ENCODE data around the gene PTPRN2. TPM values are rescaled to one million over a fixed set of nuclear protein-coding genes. Genes with fewer than 3 reads are reported as not detected.

Gene PTPRN2
- total and polyA plus RNA-seq, 2 donors from 2014 or later = 4.8 to 6.2 TPM

DNA sequence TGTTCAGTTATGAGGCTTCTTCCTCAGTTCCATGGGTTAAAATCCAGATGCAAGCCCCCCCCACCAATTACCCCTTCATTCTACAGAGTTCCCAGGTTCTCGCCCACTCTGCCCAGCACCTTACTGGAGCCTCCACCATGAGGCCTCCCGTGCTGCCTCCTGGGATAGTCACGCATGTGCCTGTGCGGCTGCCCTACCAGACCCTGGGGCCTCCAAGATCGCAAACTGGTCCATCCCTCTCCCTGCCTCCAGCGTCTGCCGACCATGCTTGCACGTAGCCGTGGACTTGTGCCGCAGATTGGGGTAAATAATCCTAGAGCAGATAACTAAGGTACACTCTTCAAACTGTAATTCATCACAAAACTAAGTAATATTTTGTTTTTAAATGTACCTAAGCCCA is 611.2 kb downstream of the PTPRN2 start:
- Histone ChIP-seq H3K4me3 (ENCODE audit: low read length in 3 of 3) (no peak overlapping the region), H3K36me3 (ENCODE audit: control insufficient read depth in 2 of 3, insufficient read depth in 3 of 3, low read length in 3 of 3) (no peaks in the 10 kb centered on the region), H3K4me1 (ENCODE audit: control insufficient read depth in 2 of 3, insufficient read depth in 2 of 3, low read depth in 1 of 3, low read length in 3 of 3) (no peaks in the 10 kb centered on the region), H3K9ac (ENCODE audit: low read length in 3 of 3) (no peak overlapping the region), H3K27me3 (ENCODE audit: control insufficient read depth, insufficient read depth, low read length) (no peaks in the 10 kb centered on the region), H3K27ac (ENCODE audit: low read depth in 2 of 2, low read length in 2 of 2) (no peak overlapping the region), H3K9me3 (ENCODE audit: control insufficient read depth in 2 of 3, insufficient read depth in 1 of 3, low read length in 3 of 3) (peaks cover 0 to 11% (median 0%) of the 10 kb centered on the region in 3 donors)
- FAIRE-seq (no peak), DNase-seq (peak in 2 of 5 donors; percentile 14 to 46)
- intact Hi-C loops (cut with DNase I) = no loop called here
- TF ChIP-seq, protein P1, sequence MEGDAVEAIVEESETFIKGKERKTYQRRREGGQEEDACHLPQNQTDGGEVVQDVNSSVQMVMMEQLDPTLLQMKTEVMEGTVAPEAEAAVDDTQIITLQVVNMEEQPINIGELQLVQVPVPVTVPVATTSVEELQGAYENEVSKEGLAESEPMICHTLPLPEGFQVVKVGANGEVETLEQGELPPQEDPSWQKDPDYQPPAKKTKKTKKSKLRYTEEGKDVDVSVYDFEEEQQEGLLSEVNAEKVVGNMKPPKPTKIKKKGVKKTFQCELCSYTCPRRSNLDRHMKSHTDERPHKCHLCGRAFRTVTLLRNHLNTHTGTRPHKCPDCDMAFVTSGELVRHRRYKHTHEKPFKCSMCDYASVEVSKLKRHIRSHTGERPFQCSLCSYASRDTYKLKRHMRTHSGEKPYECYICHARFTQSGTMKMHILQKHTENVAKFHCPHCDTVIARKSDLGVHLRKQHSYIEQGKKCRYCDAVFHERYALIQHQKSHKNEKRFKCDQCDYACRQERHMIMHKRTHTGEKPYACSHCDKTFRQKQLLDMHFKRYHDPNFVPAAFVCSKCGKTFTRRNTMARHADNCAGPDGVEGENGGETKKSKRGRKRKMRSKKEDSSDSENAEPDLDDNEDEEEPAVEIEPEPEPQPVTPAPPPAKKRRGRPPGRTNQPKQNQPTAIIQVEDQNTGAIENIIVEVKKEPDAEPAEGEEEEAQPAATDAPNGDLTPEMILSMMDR (IDR thresholded peaks at IDR 0.05; ENCODE audit: borderline replicate concordance, extremely low read depth, insufficient read depth) = no peak

DNA sequence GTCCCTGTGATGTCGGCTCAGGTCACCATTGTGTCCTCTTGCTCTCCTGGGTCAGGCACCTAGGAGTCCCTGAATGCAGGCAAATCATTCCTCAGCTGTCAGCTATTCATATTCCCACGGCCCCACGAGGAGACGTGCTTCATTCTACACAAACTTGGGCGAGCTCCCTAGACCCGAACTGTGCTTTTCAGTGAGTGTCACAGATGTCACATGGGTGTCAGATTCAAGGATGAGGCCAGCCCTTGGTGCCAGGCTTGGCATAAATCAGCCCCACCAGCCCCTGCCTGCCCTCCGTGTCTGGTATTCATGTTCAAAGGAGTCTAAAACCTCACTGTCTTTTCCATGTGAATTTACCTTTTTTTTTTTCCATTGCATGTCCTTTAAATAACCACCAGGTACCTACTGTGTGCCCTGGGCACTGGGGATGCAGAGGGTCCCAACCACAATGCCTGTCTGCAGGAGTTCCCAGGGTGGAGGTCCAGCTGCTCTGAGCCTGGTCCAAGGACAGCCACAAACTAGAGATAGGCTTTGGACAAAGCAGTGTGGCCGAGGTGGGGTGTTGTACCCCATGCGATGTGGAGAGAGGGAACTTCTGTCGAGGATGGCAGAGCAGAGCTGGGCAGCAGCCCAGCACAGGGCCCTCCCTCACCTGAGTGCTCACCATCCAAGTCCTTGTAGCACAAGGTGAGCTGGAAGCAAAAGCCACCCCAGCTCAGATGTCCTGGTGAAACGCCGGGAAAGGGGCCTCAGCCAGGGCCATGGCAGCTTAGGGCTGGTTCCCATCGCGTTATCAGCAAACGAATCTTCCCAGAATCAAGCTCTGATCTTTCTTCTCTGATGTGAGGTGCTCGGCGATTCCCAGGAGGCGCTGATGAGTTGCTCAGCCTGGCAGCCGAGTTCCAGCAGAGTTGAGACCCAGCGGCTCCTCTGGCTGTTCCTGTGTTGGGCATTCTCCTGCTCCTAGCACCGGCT is 611.9 kb downstream of the PTPRN2 start:
- Histone ChIP-seq H3K27ac (ENCODE audit: low read depth in 2 of 2, low read length in 2 of 2) (no peak overlapping the region), H3K27me3 (ENCODE audit: control insufficient read depth, insufficient read depth, low read length) (no peaks in the 10 kb centered on the region), H3K9ac (ENCODE audit: low read length in 3 of 3) (no peak overlapping the region), H3K36me3 (ENCODE audit: control insufficient read depth in 2 of 3, insufficient read depth in 3 of 3, low read length in 3 of 3) (no peaks in the 10 kb centered on the region), H3K9me3 (ENCODE audit: control insufficient read depth in 2 of 3, insufficient read depth in 1 of 3, low read length in 3 of 3) (peaks cover 0 to 11% (median 0%) of the 10 kb centered on the region in 3 donors), H3K4me3 (ENCODE audit: low read length in 3 of 3) (no peak overlapping the region), H3K4me1 (ENCODE audit: control insufficient read depth in 2 of 3, insufficient read depth in 2 of 3, low read depth in 1 of 3, low read length in 3 of 3) (no peaks in the 10 kb centered on the region)
- TF ChIP-seq, protein P1 (IDR thresholded peaks at IDR 0.05; ENCODE audit: borderline replicate concordance, extremely low read depth, insufficient read depth) = no peak
- no peak for FAIRE-seq
- DNase-seq = peak in 2 of 5 donors; percentile 19 to 50
- intact Hi-C loops (cut with DNase I) = no loop called here

DNA sequence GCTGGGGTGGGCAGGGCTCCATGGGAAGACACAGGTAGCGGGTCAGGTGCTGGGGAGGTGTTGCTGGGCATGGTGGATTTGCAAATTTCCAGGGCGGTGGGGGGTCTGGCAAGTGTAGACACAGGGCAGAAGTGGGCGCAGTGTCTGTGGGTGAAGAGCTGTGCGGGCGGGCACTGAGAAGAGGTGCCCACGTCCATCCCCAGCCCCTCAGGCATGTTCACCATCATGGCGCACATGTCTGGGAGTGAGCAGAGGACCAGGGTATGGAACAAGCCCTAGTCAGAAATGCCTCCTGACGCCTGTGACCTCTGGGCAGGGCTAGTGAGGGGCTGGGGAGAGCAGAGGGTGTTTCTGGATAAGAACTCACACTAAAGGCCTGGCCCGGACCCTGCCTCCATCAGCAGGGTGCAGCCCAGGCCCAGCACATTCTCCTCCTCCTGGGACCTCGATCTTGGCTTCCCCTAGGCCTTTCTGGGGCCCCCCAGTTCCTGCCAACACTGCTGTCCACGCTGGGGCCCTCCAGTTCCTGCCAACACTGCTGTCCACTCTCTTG is 612.9 kb downstream of the PTPRN2 start:
- intact Hi-C loops (cut with DNase I) = no loop called here
- no peak overlapping the region for H3K9ac ChIP-seq (ENCODE audit: low read length in 3 of 3)

More for the DNA sequence above, 612.9 kb downstream of the PTPRN2 start:
- TF ChIP-seq, protein P1 (IDR thresholded peaks at IDR 0.05; ENCODE audit: borderline replicate concordance, extremely low read depth, insufficient read depth) = no peak
- Histone ChIP-seq H3K27me3 (ENCODE audit: control insufficient read depth, insufficient read depth, low read length) (no peaks in the 10 kb centered on the region), H3K4me1 (ENCODE audit: control insufficient read depth in 2 of 3, insufficient read depth in 2 of 3, low read depth in 1 of 3, low read length in 3 of 3) (no peaks in the 10 kb centered on the region), H3K4me3 (ENCODE audit: low read length in 3 of 3) (no peak overlapping the region), H3K9me3 (ENCODE audit: control insufficient read depth in 2 of 3, insufficient read depth in 1 of 3, low read length in 3 of 3) (peaks cover 0 to 11% (median 0%) of the 10 kb centered on the region in 3 donors), H3K27ac (ENCODE audit: low read depth in 2 of 2, low read length in 2 of 2) (no peak overlapping the region), H3K36me3 (ENCODE audit: control insufficient read depth in 2 of 3, insufficient read depth in 3 of 3, low read length in 3 of 3) (no peaks in the 10 kb centered on the region)
- FAIRE-seq = no peak
- peak in 2 of 5 donors; percentile 10 to 57 for DNase-seq

Measured in kidney (tissue), 14 donors.